ENCODE results near the gene NTRK1.

DNA sequence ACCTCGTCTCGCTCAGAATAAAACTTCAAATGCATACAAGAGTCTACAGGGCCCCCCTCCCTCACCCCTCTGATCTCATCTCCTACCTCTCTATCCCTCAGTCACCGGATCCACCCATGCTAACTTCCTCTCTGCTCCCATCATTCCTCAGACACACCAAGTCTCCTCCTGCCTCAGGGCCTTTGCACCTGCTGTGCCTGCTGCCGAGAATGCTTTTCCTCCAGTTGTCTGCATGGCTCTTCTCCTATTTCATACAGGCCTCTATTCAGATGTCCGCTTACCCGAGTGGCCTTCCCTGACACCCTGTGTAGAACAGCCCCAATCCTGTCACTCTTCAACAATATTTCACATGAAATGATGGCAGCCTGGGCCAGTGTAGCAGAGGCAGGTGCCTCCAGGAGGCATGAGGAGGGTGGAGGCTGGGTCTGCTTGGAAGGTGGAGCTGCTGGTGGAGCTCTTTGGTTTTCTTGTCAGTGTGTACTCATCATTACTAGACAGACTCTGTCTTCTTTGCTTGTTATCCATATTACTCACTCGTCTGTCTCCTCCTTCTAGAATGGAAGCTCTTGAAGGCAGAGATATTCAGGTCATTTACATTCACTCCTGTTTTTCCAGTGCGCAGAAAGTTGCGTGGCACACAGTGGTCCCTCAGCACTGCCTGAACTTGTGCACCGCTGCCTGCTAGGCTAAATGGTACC is 48.2 kb upstream of the NTRK1 start:
- TF ChIP-seq EP300 (IDR thresholded peaks at IDR 0.05) (no peak), POLR2A (IDR thresholded peaks at IDR 0.05) (no peak)
- TF ChIP-seq, protein P1, sequence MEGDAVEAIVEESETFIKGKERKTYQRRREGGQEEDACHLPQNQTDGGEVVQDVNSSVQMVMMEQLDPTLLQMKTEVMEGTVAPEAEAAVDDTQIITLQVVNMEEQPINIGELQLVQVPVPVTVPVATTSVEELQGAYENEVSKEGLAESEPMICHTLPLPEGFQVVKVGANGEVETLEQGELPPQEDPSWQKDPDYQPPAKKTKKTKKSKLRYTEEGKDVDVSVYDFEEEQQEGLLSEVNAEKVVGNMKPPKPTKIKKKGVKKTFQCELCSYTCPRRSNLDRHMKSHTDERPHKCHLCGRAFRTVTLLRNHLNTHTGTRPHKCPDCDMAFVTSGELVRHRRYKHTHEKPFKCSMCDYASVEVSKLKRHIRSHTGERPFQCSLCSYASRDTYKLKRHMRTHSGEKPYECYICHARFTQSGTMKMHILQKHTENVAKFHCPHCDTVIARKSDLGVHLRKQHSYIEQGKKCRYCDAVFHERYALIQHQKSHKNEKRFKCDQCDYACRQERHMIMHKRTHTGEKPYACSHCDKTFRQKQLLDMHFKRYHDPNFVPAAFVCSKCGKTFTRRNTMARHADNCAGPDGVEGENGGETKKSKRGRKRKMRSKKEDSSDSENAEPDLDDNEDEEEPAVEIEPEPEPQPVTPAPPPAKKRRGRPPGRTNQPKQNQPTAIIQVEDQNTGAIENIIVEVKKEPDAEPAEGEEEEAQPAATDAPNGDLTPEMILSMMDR (IDR thresholded peaks at IDR 0.05), result no peak

All from upper lobe of left lung (tissue), 4 donors.